Fibroblast of the aortic adventitia (primary cell): ENCODE measurements around the gene TULP1. TPM values are rescaled to one million over a fixed set of nuclear protein-coding genes. Genes with fewer than 3 reads are reported as not detected.
A peak's percentile ranks its signal among the peaks of the same experiment; 100 is the strongest.

ENCODE experiments used
- DNase-seq: peaks from one replicate; pipeline ENCODE4 v3.0.0-alpha.2; 2010; ENCODE audit warnings: low read depth
- H3K4me3 ChIP-seq: 2 replicates; pipeline ENCODE4 v1.5.1; 2011; ENCODE audit warnings: low read depth, mild to moderate bottlenecking, control low read depth, low read length, moderate library complexity
- total RNA-seq: library from RNA; depleted of rRNA; stranded (reverse); fragments of >200 nt; gene quantifications from 2 replicates; pipeline ENCODE4 v1.2.3, GENCODE V29; 2012; ENCODE audit warnings: low replicate concordance
- TF ChIP-seq, protein P1 (sequence below): IDR thresholded peaks from 2 replicates; pipeline ENCODE4 v1.5.1; 2011; ENCODE audit warnings: mild to moderate bottlenecking, low read length, control low read depth, inconsistent platforms; ENCODE audit not compliant: insufficient read depth

TULP1 gene
- total RNA-seq, 1 donor = not detected

DNA sequence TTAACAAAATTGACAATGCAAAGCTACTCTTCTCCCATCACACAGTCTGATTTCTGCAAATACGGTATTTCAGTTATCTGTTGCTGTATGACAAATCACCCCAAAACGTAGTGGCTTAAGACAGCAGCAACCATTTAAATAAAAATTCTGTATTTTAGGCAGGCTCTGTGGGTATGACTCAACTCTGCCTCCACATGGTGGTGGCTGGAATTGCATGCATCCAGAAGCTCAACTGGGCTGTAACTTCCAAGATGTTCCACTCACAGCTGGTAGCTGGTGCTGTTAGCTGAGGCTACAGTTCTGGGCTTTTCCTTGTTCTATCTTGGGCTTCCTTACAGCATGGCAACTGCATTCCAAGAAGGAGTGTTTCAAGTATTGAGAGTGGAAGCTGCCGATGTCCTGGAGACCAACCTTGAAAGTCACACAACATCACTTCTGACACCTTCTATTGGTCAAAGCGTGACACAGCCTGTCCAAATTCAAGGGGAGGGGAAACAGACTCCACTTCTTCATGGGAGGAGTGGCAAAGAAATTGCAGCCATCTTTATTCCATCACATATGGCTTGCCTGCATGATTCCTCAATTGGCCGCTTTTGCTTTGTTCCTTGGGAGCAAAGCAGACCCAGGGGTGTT is 39.7 kb upstream of the TULP1 start:
- TF ChIP-seq, protein P1, sequence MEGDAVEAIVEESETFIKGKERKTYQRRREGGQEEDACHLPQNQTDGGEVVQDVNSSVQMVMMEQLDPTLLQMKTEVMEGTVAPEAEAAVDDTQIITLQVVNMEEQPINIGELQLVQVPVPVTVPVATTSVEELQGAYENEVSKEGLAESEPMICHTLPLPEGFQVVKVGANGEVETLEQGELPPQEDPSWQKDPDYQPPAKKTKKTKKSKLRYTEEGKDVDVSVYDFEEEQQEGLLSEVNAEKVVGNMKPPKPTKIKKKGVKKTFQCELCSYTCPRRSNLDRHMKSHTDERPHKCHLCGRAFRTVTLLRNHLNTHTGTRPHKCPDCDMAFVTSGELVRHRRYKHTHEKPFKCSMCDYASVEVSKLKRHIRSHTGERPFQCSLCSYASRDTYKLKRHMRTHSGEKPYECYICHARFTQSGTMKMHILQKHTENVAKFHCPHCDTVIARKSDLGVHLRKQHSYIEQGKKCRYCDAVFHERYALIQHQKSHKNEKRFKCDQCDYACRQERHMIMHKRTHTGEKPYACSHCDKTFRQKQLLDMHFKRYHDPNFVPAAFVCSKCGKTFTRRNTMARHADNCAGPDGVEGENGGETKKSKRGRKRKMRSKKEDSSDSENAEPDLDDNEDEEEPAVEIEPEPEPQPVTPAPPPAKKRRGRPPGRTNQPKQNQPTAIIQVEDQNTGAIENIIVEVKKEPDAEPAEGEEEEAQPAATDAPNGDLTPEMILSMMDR = peak; percentile 77
- H3K4me3 ChIP-seq = no peak overlapping the region
- peak; percentile 36 for DNase-seq

DNA sequence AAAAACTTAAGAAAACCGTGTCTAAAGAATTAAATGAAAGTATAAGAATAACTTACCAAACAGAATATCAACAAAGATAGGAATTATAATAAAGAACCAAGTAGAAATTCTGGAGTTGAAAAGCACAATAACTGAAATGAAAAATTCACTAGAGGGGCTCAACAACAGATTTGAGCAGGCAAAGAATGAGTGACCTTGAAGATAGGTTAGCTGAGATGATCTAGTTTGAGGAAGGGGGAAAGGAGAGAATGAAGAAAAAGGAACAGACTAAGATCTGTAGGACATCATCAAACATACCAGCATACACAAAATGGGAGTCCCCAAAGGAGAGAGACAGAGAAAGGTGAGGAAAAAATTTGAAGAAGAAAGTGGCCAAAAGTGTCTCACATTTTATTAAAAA is 37.7 kb upstream of the TULP1 start:
- no peak for DNase-seq
- TF ChIP-seq, protein P1 = no peak
- H3K4me3 ChIP-seq = no peak overlapping the region

DNA sequence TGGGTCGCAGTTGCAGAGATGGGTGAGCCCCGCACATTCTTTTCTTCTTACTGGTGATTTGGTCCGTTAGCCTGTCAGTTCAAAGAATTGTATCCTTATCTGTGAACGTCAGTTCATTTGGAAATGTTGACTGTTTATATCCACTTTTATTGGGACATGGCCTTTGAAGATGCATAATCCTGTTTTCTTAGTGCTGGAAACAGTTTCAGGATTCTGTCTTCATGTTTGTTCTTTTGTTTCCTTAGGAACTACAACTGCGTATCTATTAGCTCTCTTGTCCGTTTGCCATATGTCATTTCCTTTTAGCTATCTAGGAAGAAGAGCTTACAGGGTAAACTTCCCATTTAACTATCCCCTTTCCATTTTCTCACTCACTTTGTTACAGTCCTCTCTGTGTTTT is 35.0 kb upstream of the TULP1 start:
- DNase-seq = no peak
- no peak overlapping the region for H3K4me3 ChIP-seq
- TF ChIP-seq, protein P1 = no peak

DNA sequence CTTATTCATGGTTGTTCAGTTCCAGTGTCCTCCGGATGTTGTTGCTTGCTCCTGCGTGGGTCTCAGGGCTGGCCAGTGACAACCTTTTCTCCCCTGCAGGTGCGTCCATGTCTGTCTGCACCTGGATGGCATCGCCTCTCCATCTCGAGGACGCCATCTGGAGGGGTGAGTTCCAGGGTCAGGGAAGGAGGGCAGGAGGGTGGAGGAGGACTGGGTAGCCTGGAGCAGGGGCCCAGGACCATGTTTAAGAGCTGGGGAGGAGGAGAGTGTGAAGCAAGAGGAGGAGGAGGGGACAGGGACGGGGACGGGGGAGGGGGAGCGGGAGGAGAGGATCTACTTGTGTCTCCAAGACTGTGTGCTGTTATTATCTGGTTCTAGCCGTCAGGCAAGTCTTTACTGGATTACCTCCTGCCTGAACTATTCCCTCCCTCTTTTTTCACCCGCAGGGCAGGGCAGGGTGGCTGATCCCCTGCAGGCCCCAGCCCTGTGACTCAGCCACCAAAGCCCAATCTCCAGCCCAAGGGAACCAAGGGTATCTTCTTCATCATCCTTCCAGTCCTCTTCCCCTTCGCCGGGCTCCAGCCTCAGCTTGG is 32.2 kb upstream of the TULP1 start:
- no peak overlapping the region for H3K4me3 ChIP-seq
- DNase-seq = no peak
- TF ChIP-seq, protein P1 = no peak

DNA sequence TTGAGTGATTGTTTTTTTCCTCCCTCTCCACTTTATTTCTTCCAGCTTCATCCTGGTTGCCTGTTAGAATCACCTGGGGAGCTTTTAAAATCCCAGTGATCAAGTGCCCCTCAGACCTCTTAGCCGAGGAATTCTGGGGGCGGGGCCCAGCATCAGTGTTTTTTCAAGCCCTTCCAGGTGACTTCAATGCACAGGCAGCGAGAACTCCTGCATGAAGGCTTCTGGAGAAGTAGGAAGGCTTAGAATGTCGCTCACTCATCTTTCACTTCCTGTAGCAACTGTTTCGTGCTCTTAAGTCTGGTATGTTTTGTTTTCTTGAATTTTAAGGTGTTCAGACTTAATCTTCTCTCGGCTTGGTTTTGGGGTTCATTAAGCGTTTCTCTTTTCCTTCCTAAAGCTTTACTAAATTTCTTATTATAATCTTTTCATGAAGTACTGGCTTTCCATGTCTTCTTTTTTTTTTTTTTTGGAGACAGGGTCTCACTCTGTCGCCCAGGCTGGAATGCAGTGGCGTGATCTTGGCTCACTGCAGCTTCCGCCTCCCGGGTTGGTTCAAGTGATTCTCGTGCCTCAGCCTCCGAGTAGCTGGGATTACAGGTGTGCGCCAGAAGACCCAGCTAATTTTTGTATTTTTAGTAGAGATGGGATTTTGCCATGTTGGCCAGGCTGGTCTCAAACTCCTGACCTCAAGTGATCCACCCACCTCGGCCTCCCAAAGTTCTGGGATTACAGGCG is 30.9 kb upstream of the TULP1 start:
- DNase-seq = no peak
- H3K4me3 ChIP-seq = no peak overlapping the region
- TF ChIP-seq, protein P1 = no peak

DNA sequence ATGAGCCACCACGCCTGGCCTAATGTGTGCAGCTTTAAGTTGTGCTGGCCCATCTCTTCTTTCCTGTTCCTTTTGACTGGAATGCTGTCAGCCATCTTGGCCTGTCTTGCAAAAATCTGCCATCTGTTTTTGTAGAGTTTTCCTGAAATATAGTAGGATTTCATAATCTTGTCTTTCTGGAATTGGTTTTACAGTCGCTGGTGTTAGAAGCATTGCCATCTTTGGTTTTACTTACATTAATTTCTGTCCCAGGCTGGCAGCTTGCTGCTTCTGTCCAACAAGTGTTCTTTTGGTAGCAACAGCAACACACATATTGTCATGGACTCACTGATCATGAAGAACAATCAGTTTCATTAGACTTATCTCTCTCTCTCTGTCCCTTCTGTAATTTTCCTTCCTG is 29.1 kb upstream of the TULP1 start:
- no peak for DNase-seq
- H3K4me3 ChIP-seq = no peak overlapping the region
- TF ChIP-seq, protein P1 = no peak
